Right atrium auricular region (tissue), 2 donors: ENCODE measurements around the gene RGPD6. TPM values are rescaled to one million over a fixed set of nuclear protein-coding genes. Genes with fewer than 3 reads are reported as not detected.
"Not testable (repeated sequence)": the region's sequence is repeated elsewhere in the genome, so short reads cannot be mapped to it uniquely, and the experiment has no call there.

Experiments
- DNase-seq: peaks from one replicate; pipeline ENCODE4 v3.0.0-alpha.2; 2019; ENCODE audit warnings: low spot score
- H3K27ac ChIP-seq, 2 donors: fragments of 200-600 bp; sonication (generic); 1 replicate in 1 of 2; 2 replicates in 1 of 2; pipeline ENCODE4 v1.5.1; 2016 to 2019
- H3K27me3 ChIP-seq, 2 donors: fragments of 200-600 bp; sonication (generic); one replicate each; pipeline versions ENCODE4 v1.5.1 to v1.6.0; 2017 to 2019
- H3K36me3 ChIP-seq: fragments of 200-600 bp; sonication (generic); one replicate; pipeline ENCODE4 v1.5.1; 2016
- H3K4me1 ChIP-seq, 2 donors: fragments of 200-600 bp; sonication (generic); one replicate each; pipeline versions ENCODE4 v1.5.1 to v1.6.0; 2017 to 2019
- H3K4me3 ChIP-seq, 2 donors: fragments of 200-600 bp; sonication (generic); 1 replicate in 1 of 2; 2 replicates in 1 of 2; pipeline ENCODE4 v1.5.1; 2017 to 2019; ENCODE audit warnings: mild to moderate bottlenecking in 1 of 2, moderate library complexity in 1 of 2
- H3K9me3 ChIP-seq, 2 donors: fragments of 200-600 bp; sonication (generic); one replicate each; pipeline ENCODE4 v1.5.1; 2019
- total RNA-seq, 2 donors: library from RNA; depleted of rRNA; stranded (reverse); fragments of >200 nt; gene quantifications; one replicate each; pipeline ENCODE4 v1.1.0, GENCODE V29; 2016

The RGPD6 gene
- total RNA-seq, 2 donors from 2014 or later: 21.1 to 21.7 TPM

- not testable (repeated sequence) for H3K4me3 ChIP-seq, H3K9me3 ChIP-seq, DNase-seq, H3K4me1 ChIP-seq, H3K36me3 ChIP-seq, H3K27me3 ChIP-seq, H3K27ac ChIP-seq
Measured at GRCh38 chr2:110578429-110578828, 1.4 kb upstream of the RGPD6 start.

- not testable (repeated sequence) for H3K4me1 ChIP-seq, H3K4me3 ChIP-seq, H3K9me3 ChIP-seq, H3K36me3 ChIP-seq, H3K27ac ChIP-seq, H3K27me3 ChIP-seq, DNase-seq
Measured at GRCh38 chr2:110499755-110500377, 77.2 kb downstream of the RGPD6 start.

- H3K27ac ChIP-seq, H3K27me3 ChIP-seq, H3K36me3 ChIP-seq, H3K4me3 ChIP-seq, DNase-seq, H3K9me3 ChIP-seq, H3K4me1 ChIP-seq: not testable (repeated sequence)
Measured at GRCh38 chr2:110496027-110496426, 81.0 kb downstream of the RGPD6 start.

GRCh38 chr2:110494488-110494887 lies 82.5 kb downstream of the RGPD6 start:
- not testable (repeated sequence) for H3K27ac ChIP-seq

GRCh38 chr2:110488991-110489390 lies 88.0 kb downstream of the RGPD6 start:
- H3K27ac ChIP-seq, H3K4me1 ChIP-seq, DNase-seq, H3K4me3 ChIP-seq, H3K36me3 ChIP-seq, H3K27me3 ChIP-seq, H3K9me3 ChIP-seq: not testable (repeated sequence)

More at GRCh38 chr2:110494488-110494887, 82.5 kb downstream of the RGPD6 start:
- not testable (repeated sequence) for H3K36me3 ChIP-seq, H3K4me3 ChIP-seq, DNase-seq, H3K27me3 ChIP-seq, H3K9me3 ChIP-seq, H3K4me1 ChIP-seq

GRCh38 chr2:110482697-110483096 lies 94.3 kb downstream of the RGPD6 start:
- not testable (repeated sequence) for H3K36me3 ChIP-seq, H3K27ac ChIP-seq, H3K9me3 ChIP-seq

GRCh38 chr2:110481200-110481599 lies 95.8 kb downstream of the RGPD6 start:
- H3K27me3 ChIP-seq, H3K36me3 ChIP-seq, H3K4me3 ChIP-seq, DNase-seq, H3K27ac ChIP-seq, H3K9me3 ChIP-seq, H3K4me1 ChIP-seq: not testable (repeated sequence)

More at GRCh38 chr2:110482697-110483096, 94.3 kb downstream of the RGPD6 start:
- DNase-seq, H3K4me1 ChIP-seq, H3K27me3 ChIP-seq, H3K4me3 ChIP-seq: not testable (repeated sequence)

- not testable (repeated sequence) for H3K27me3 ChIP-seq, H3K27ac ChIP-seq, H3K4me3 ChIP-seq, H3K36me3 ChIP-seq, DNase-seq, H3K9me3 ChIP-seq, H3K4me1 ChIP-seq
Measured at GRCh38 chr2:110480084-110480483, 96.9 kb downstream of the RGPD6 start.

- not testable (repeated sequence) for H3K27me3 ChIP-seq, H3K27ac ChIP-seq, H3K36me3 ChIP-seq, DNase-seq, H3K4me3 ChIP-seq, H3K4me1 ChIP-seq, H3K9me3 ChIP-seq
Measured at GRCh38 chr2:110477370-110477769, 99.7 kb downstream of the RGPD6 start.

- H3K27me3 ChIP-seq, H3K9me3 ChIP-seq, H3K4me3 ChIP-seq, H3K36me3 ChIP-seq, H3K27ac ChIP-seq, H3K4me1 ChIP-seq, DNase-seq: not testable (repeated sequence)
Measured at GRCh38 chr2:110476952-110477351, 100.1 kb downstream of the RGPD6 start.

- not testable (repeated sequence) for H3K4me1 ChIP-seq, H3K27ac ChIP-seq, H3K27me3 ChIP-seq, DNase-seq, H3K36me3 ChIP-seq, H3K9me3 ChIP-seq, H3K4me3 ChIP-seq
Measured at GRCh38 chr2:110475627-110476359, 101.2 kb downstream of the RGPD6 start.

- H3K36me3 ChIP-seq, H3K27me3 ChIP-seq, H3K4me1 ChIP-seq, H3K9me3 ChIP-seq, H3K27ac ChIP-seq, DNase-seq, H3K4me3 ChIP-seq: not testable (repeated sequence)
Measured at GRCh38 chr2:110474898-110475297, 102.1 kb downstream of the RGPD6 start.

- H3K4me1 ChIP-seq, H3K27me3 ChIP-seq, DNase-seq, H3K36me3 ChIP-seq, H3K4me3 ChIP-seq, H3K9me3 ChIP-seq, H3K27ac ChIP-seq: not testable (repeated sequence)
Measured at GRCh38 chr2:110473059-110473358, 104.0 kb downstream of the RGPD6 start.

- DNase-seq, H3K4me3 ChIP-seq: not testable (repeated sequence)
Measured at GRCh38 chr2:110472171-110473058, 104.6 kb downstream of the RGPD6 start, which contains the start of gene LIMS4. TSS of gene LIMS4 (minus strand) at chr2:110472816. CDS start at chr2:110472778, 38 bp downstream.

GRCh38 chr2:110468921-110469320 lies 108.1 kb downstream of the RGPD6 start:
- not testable (repeated sequence) for H3K27ac ChIP-seq, DNase-seq, H3K4me1 ChIP-seq, H3K4me3 ChIP-seq, H3K27me3 ChIP-seq, H3K36me3 ChIP-seq, H3K9me3 ChIP-seq

More at GRCh38 chr2:110472171-110473058, 104.6 kb downstream of the RGPD6 start, which contains the start of gene LIMS4:
- not testable (repeated sequence) for H3K4me1 ChIP-seq, H3K27me3 ChIP-seq, H3K27ac ChIP-seq, H3K9me3 ChIP-seq, H3K36me3 ChIP-seq
